Measurements from ENCODE around the gene SLAMF1.
"Not testable (repeated sequence)": the region's sequence is repeated elsewhere in the genome, so short reads cannot be mapped to it uniquely, and the experiment has no call there.

The SLAMF1 gene

GRCh38 chr1:160560045-160560705 is 86.7 kb downstream of the SLAMF1 start:
- no peak overlapping the region for H3K4me3 ChIP-seq (ENCODE audit: low read depth, low read length)
- H3K36me3 ChIP-seq (replicated peaks): no peaks in the 10 kb centered on the region
- no peak for TF ChIP-seq CTCF (IDR thresholded peaks at IDR 0.05; ENCODE audit: low read depth, low read length, missing control alignments)
- no peak overlapping the region for H3K27ac ChIP-seq
- in situ Hi-C loops (cut with HindIII; ENCODE audit: low pct_ligation_motif_present, low sequenced_read_pairs): no loop called here
- H3K27me3 ChIP-seq (replicated peaks): no peaks in the 10 kb centered on the region
- DNase-seq: no peak

- H3K36me3 ChIP-seq (replicated peaks); DNase-seq; in situ Hi-C loops (cut with HindIII; ENCODE audit: low pct_ligation_motif_present, low sequenced_read_pairs); H3K27me3 ChIP-seq (replicated peaks); H3K4me3 ChIP-seq (ENCODE audit: low read depth, low read length); H3K27ac ChIP-seq: not testable (repeated sequence)
Measured at GRCh38 chr1:160559437-160559836, 87.4 kb downstream of the SLAMF1 start.

GRCh38 chr1:160558660-160559380 is 88.0 kb downstream of the SLAMF1 start:
- in situ Hi-C loops (cut with HindIII; ENCODE audit: low pct_ligation_motif_present, low sequenced_read_pairs): no loop called here
- no peak for DNase-seq
- no peak overlapping the region for H3K27ac ChIP-seq

More at GRCh38 chr1:160558660-160559380, 88.0 kb downstream of the SLAMF1 start:
- Histone ChIP-seq H3K36me3 (replicated peaks) (no peaks in the 10 kb centered on the region), H3K4me3 (ENCODE audit: low read depth, low read length) (no peak overlapping the region), H3K27me3 (replicated peaks) (no peaks in the 10 kb centered on the region)
- TF ChIP-seq CTCF (IDR thresholded peaks at IDR 0.05; ENCODE audit: low read depth, low read length, missing control alignments): no peak

All from brain microvascular endothelial cell (primary cell).